Measurements from ENCODE around the gene GTPBP8. TPM values are rescaled to one million over a fixed set of nuclear protein-coding genes. Genes with fewer than 3 reads are reported as not detected.
A peak's percentile ranks its signal among the peaks of the same experiment; 100 is the strongest.

GTPBP8 gene
- total and polyA plus RNA-seq, 2 of the 8 experiments (the other 6 are each of a cell fraction or from before 2014, with no cell fraction given), result 25.8 to 27.6 TPM

DNA sequence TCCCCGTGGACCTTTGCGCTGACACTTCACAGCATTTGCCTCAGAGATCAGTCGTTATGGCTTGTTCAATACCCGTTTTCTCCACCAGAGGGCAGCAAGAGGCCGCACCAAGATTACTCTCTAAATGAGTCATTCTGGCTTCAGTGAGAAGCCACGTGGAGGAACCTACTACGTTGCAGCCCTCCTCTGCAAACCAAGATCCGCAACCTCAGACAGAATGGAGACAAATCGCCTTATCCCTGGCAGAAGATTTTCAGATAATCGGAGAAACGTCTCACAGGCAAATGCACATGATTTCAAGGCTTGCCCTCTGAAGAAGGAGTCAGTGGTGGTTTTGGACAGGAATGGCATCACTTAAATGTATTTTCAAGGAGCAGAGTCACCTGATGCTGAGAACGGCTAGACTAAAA, 60.5 kb downstream of the GTPBP8 start (continued):
- TF ChIP-seq CTBP2 (IDR thresholded peaks at IDR 0.05; ENCODE audit: borderline replicate concordance, insufficient read depth, insufficient read length, low read length) (no peak), SP1 (IDR thresholded peaks at IDR 0.05; ENCODE audit: low read depth, low read length) (no peak), CHD2 (IDR thresholded peaks at IDR 0.05; ENCODE audit: low read length) (no peak), RXRA (IDR thresholded peaks at IDR 0.05; ENCODE audit: insufficient read depth, low read depth, low read length) (no peak), JUND (IDR thresholded peaks at IDR 0.05; ENCODE audit: low read length) (peak; percentile 98), EZH2 (IDR thresholded peaks at IDR 0.05; ENCODE audit: low read depth, low read length, severe bottlenecking) (no peak), RAD21 (IDR thresholded peaks at IDR 0.05 in 1 of 2, conservative IDR thresholded peaks at IDR 0.05 in 1 of 2; ENCODE audit: low read depth in 2 of 2, low read length in 2 of 2) (peak; percentile 95 to 99), TEAD4 (IDR thresholded peaks at IDR 0.05; ENCODE audit: low read depth, low read length) (no peak), SP4 (IDR thresholded peaks at IDR 0.05; ENCODE audit: low read length) (no peak), NRF1 (IDR thresholded peaks at IDR 0.05; ENCODE audit: low read depth, low read length) (no peak), MAX (IDR thresholded peaks at IDR 0.05) (peak; percentile 96), CBX8 (IDR thresholded peaks at IDR 0.05; ENCODE audit: borderline replicate concordance, low read depth, low read length) (no peak), CREB1 (IDR thresholded peaks at IDR 0.05) (peak; percentile 49; the same call in 1 of the 2 replicates), RBBP5 (IDR thresholded peaks at IDR 0.05; ENCODE audit: borderline replicate concordance, low read depth, low read length) (no peak), SAP30 (IDR thresholded peaks at IDR 0.05; ENCODE audit: insufficient read depth, insufficient replicate concordance, low read length) (no peak), ASH2L (IDR thresholded peaks at IDR 0.05; ENCODE audit: low read length) (no peak), GTF2F1 (IDR thresholded peaks at IDR 0.05; ENCODE audit: borderline replicate concordance, low read depth, low read length) (no peak), CBX5 (IDR thresholded peaks at IDR 0.05; ENCODE audit: low read depth, low read length) (no peak), RFX5 (IDR thresholded peaks at IDR 0.05; ENCODE audit: borderline replicate concordance, low read depth, low read length) (no peak), TAF1 (IDR thresholded peaks at IDR 0.05; ENCODE audit: low read depth, low read length) (no peak), HDAC2 (IDR thresholded peaks at IDR 0.05; ENCODE audit: borderline replicate concordance in 1 of 2, low read depth in 2 of 2, low read length in 2 of 2) (no peak), EP300 (IDR thresholded peaks at IDR 0.05; ENCODE audit: borderline replicate concordance in 1 of 2, low read depth in 2 of 2, low read length in 2 of 2) (no peak), PHF8 (conservative IDR thresholded peaks at IDR 0.05; ENCODE audit: low read depth, low read length) (no peak), ZNF274 (IDR thresholded peaks at IDR 0.05; ENCODE audit: borderline replicate concordance, extremely low read depth, low read length) (no peak), BACH1 (IDR thresholded peaks at IDR 0.05; ENCODE audit: low read length) (no peak)
